DMS79 (cell line): ENCODE data around the gene ANO5.
"Not testable (repeated sequence)": the region's sequence is repeated elsewhere in the genome, so short reads cannot be mapped to it uniquely, and the experiment has no call there.

Source experiments
- DNase-seq: peaks from one replicate; lab custom pipeline; 2025; lab: John Stamatoyannopoulos, UW

ANO5 gene

DNA sequence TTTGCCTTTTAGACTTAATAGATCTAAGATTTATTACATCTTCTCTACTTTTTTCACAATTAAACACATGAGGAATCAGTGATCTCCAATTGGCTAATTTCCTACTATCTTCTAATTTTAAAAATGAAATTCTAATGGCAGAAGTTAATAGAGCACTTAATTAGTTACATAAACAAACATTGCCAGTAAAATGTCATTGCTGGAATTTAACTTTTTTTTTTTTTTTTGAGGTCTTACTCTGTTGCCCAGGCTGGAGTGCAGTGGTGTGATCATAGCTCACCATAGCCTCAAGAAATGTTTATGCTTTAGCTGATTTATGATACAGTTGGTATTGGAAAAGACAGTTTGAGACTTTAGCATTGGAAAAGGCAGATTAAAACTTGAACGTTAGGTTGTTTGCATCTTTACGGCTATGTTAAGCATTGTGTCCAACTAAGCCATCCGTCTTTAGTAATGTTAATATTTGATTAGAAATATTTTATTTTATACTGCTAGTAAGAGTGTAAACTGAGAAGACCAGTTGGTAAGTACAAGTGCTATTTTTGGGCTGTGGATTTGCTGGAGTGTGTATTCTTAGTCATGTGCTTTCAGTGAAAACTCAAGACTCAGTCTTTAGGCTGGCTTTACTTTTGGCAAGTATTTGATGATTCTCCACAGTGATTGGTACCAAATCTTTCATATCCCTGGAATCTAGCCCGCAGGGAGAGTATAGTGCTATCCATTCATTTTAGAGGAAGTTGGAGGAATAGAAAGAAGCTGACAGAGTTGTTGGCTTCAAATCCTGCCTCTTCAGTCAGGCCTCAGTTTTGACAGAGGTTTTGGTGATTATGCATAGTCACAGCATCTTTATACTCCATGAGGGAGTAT lies 4.5 kb downstream of the ANO5 start:
- no peak for DNase-seq

- no peak for DNase-seq
Measured at GRCh38 chr11:22199243-22199642, 6.4 kb downstream of the ANO5 start.

DNA sequence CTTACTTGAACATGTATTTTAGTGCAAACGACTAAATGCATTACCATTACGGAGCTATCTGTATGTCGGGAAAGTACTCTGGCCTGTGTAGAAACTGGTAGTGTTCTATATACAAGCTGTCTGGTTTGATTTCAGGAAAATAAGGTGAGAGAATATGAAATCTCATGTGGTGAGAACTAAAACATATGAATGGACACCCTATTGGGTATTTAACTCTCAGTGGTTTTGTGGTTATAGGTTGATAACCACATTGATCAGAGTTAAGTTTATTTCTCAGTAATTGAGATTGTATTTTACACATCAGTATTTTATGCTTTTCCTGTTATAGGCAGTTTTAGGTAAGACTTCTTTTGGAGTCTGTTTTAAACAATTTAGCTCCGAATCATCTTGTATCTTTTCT lies 10.4 kb downstream of the ANO5 start:
- no peak for DNase-seq

DNA sequence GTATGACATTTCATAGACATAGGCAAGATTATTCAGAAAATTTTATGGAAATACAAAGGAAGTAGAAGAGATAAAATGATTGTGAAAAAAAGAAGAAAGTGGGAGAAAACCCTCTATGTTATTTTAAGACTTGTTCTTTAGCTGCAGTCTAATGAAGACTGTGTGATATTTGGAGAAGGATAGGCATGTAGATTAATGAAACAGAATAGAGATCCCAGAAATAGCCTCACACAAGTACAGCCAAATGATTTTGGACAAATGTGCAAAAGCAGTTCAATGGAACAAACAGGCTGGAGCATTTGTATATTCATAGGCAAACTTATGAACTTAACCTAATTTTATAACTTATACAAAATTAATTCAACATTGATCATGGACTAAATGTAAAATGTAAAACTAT lies 14.3 kb downstream of the ANO5 start:
- no peak for DNase-seq

DNA sequence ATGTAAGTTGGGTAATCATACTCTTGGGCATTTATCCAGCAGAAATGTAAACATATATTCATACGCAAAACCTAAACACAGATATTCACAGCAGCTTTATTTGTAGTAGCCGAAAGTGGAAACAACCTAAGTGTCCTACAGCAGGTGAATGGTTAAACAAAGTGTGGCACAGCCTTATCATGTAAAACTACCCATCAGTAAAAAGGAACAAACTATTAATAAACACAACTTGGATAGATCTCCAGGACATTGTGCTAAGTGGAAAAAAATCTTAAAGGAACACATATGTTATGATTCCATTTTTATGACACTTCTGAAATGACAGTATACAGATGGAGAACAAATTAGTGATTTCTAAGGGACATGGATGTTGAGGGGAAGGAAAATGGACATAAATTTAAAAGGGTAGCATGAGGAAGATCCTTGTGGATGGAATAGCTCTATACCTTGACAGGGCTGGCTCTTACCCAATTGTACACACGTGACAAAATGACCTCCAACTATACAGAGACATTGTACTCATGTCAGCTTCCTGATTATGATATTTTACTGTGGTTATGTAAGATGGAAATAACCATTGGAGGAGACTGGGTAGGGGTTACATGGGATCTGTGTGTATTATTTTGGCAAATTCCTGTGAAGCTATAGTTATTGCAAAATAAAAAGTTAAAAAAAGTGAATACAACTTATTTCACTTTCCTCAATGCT lies 15.4 kb downstream of the ANO5 start:
- DNase-seq: no peak

GRCh38 chr11:22216940-22217339 lies 24.1 kb downstream of the ANO5 start:
- no peak for DNase-seq

GRCh38 chr11:22221143-22221542 lies 28.3 kb downstream of the ANO5 start:
- no peak for DNase-seq

GRCh38 chr11:22225190-22225589 lies 32.3 kb downstream of the ANO5 start:
- no peak for DNase-seq

DNA sequence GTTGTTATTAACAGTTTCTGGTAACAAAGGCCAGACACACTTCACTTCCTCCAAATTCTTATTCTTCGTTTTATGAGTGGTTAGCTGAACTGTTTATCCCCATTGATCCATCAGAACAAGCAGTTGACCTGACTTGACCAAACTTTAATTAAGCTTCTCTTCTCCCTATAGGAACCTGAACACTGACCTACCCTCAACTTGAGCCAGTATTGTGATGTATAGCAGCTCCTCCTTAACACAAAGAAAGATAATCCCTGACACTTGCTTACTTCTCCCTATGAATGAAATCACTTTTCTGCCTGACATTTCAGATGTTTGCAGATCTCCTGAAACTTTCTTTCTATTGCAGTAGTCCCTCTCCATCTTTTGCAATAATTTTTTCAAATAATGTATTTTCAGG lies 41.9 kb downstream of the ANO5 start:
- DNase-seq: no peak

DNA sequence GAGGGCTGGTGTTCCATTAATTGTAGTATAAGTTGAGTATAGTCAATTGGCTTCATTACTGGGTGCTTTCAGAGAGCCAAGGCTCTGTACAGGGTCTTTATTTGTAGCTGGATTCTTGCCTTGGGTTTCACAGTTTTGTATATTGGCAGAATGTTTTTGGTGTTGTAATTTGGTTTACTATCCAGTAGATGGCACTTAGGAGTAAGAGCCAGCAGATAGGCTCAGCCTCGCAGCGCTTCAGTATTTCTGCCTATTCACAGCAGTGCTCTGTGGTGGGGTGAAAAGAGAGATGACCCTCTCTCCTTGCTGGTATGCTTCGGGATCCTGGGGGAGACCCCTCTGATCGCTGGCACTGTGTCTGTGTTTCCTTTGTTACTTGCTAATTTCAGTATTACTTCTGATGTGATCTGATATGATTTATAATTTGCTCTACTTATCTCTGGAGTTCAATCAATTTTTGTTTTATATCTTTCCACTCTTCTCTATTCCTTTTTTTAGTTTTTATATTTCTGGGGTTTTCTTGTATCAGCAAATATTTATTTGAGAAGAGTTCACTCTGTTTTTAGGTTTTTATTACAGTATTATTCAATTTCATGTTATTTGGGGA lies 52.2 kb downstream of the ANO5 start:
- no peak for DNase-seq

GRCh38 chr11:22246992-22247391 lies 54.1 kb downstream of the ANO5 start:
- DNase-seq: no peak

DNA sequence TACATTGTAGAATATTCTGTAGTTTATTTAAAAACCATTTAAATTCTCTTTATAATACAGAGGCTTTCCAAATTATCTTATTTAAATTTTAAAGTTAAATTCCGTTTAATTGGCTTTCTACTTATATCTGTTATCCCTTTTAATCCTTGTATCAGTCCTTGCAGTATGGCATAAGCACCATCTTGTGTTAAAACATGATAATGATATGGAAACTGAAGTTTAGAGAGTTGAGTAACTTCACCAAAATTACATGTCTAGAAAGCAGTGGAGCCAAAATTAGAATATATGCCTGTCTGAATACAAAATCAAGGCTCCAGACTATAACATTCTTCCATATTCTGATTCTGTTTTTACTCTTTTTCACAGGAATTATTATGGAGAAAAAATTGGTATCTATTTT lies 57.0 kb downstream of the ANO5 start:
- DNase-seq: no peak

GRCh38 chr11:22256876-22257275 lies 64.0 kb downstream of the ANO5 start:
- DNase-seq: no peak

DNA sequence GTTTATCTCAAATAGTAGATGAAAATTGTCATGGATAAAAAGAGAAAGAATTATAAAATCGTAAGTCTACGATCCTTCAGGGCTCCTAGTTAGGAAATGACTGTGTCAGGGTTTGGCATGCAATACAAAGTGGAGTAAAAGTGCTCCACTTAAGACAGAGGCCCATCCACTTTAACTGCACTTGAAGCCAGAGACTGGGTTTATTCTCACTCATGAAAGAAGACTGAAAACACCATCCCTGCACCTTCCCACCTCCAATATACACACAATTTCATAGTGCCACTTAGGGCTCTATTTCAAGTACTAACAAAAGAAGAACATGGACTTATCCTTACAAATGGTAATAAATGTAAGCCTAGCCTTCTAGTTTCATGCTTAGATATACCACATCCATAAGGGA lies 70.7 kb downstream of the ANO5 start:
- peak; percentile 93 for DNase-seq

GRCh38 chr11:22268983-22269624 lies 76.2 kb downstream of the ANO5 start:
- not testable (repeated sequence) for DNase-seq

DNA sequence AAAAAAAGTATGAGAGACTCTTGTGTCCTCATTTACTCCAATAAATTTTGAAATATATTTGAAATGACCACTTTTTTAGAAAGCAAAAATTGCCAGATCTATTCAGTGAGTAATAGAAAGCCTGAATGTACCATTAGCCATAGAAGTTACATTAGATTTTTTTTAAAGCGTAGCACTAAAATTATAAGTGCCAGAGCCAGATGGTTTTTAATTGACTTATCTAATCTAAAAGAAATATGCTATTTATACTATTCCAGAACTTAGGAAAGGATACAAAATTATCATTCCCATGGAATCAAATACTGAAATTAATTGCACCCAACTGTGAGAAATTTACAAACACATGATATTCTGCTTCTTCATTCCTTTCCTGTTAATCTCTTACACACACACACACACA lies 80.9 kb downstream of the ANO5 start:
- no peak for DNase-seq

DNA sequence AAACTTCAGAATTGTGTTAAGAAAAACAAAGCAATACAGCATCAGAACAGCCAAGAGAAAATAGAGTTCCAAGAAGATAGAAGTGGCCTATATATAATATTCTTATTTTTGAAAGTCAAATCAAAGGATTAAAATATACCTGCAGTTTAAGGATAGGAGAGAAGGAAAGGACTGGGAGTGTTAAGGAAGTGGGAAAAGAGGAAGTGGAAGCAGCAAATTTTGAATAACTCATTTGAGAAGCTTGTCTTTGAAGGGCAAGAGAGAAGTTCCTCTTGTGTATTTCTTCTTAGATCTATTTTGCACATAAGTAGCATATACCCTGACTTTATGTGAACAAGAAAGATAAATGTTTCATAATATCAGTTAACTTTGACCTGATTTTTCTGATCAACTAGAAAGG lies 82.7 kb downstream of the ANO5 start:
- DNase-seq: no peak

DNA sequence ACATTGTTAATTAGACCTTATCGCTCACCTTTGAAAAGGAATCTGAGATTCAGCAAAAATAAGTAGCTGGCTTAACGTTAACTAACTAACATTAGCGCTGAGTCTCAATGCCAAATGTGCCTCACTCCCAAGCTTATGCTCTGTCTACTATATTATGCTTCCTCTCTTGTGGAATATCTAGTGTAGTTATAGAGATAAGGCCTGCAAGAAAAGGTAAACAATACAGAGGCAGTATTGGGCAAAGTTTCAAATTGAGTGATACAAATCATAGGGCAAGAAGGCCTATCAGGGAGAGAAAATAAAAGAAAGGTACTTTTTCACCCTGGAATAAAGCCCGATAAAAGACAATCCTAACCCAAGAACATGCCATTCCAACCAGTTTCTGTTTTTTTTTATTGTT lies 83.7 kb downstream of the ANO5 start:
- DNase-seq: no peak

DNA sequence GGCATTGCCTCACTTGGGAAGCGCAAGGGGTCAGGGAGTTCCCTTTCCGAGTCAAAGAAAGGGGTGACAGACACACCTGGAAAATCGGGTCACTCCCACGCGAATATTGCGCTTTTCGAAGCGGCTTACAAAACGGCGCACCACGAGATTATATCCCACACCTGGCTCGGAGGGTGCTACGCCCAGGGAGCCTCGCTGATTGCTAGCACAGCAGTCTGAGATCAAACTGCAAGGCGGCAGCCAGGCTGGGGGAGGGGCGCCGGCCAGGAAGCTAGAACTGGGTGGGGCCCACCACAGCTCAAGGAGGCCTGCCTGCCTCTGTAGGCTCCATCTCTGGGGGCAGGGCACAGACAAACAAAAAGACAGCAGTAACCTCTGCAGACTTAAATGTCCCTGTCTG lies 92.1 kb downstream of the ANO5 start:
- not testable (repeated sequence) for DNase-seq

DNA sequence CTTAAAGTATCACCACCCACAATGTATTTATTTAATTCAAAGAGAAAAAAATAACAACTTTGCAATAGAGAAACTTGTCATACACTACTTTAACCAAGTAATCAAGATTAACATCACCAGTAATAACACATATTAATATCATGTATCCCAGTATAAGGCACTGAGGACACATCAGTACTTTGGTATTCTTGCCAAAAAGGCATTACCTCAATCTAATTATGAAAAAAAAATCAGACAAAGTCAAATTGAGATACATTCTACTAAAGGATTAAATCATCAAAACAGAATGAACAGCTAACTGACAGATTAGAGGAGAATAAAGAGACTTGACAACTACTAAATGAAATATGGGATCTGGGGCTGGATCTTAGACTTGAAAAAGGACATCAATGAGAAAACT lies 109.5 kb downstream of the ANO5 start:
- no peak for DNase-seq

- DNase-seq: peak; percentile 19
Measured at GRCh38 chr11:22304337-22304961, 111.6 kb downstream of the ANO5 start.

DNA sequence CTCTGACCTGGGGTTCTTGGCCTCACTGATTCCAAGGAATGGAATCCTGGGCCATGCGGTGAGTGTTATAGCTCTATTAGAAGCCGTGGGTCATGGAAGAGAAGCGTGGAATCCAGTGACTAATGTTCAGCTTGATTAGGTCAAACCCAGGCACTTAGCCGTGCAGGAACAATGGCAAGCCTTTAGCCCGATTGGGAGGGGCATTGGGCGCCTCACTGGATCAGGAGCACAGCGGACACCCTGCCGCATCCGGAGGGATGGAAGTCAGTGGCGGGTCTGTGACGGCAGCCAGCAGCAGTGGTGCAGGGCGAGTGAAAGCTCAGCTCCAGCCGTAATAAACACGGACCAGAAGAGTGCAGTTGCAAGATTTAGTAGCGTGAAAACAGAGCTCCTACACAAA lies 124.8 kb downstream of the ANO5 start:
- DNase-seq: no peak
